A673 (cell line): ENCODE data around the gene MAP2K3.

Experiments
- CTCF ChIP-seq: fragments of 300-800, 200-600 bp; sonication (generic); conservative IDR thresholded peaks from 2 replicates; pipeline ENCODE4 v1.5.1; 2017; ENCODE audit warnings: low read depth, mild to moderate bottlenecking, antibody characterized with exemption, low read length, moderate library complexity, mixed read lengths
- EZH2 ChIP-seq: fragments of 200-600 bp; sonication (generic); IDR thresholded peaks from 2 replicates; pipeline ENCODE4 v1.6.1; 2017; ENCODE audit warnings: borderline replicate concordance, low read depth, mild to moderate bottlenecking, mixed read lengths, antibody characterized with exemption, low read length; ENCODE audit not compliant: poor library complexity, severe bottlenecking

GRCh38 chr17:21242780-21243515 lies 41.6 kb upstream of the MAP2K3 start:
- TF ChIP-seq EZH2: no peak
- no peak for TF ChIP-seq CTCF
